DMS53 treated with DMSO at 0.1 percent for 48 hours (cell line): ENCODE measurements around the gene OLFM1.
"Not testable (repeated sequence)": the region's sequence is repeated elsewhere in the genome, so short reads cannot be mapped to it uniquely, and the experiment has no call there.

Experiments
- DNase-seq: peaks from one replicate; lab custom pipeline; 2025; ENCODE audit not compliant: unreplicated experiment; lab: John Stamatoyannopoulos, UW

OLFM1 gene

GRCh38 chr9:135105938-135106491 is 18.5 kb downstream of the OLFM1 start:
- no peak for DNase-seq

GRCh38 chr9:135106551-135107270 is 19.2 kb downstream of the OLFM1 start:
- DNase-seq: no peak

- DNase-seq: no peak
Observed at GRCh38 chr9:135107581-135108235, 20.2 kb downstream of the OLFM1 start.

GRCh38 chr9:135108831-135109510 is 21.5 kb downstream of the OLFM1 start:
- no peak for DNase-seq

GRCh38 chr9:135109650-135110049 is 22.2 kb downstream of the OLFM1 start:
- DNase-seq: no peak

- DNase-seq: no peak
Observed at GRCh38 chr9:135110416-135110815, 22.9 kb downstream of the OLFM1 start.

- not testable (repeated sequence) for DNase-seq
Observed at GRCh38 chr9:135111600-135111999, 24.1 kb downstream of the OLFM1 start.

DNA sequence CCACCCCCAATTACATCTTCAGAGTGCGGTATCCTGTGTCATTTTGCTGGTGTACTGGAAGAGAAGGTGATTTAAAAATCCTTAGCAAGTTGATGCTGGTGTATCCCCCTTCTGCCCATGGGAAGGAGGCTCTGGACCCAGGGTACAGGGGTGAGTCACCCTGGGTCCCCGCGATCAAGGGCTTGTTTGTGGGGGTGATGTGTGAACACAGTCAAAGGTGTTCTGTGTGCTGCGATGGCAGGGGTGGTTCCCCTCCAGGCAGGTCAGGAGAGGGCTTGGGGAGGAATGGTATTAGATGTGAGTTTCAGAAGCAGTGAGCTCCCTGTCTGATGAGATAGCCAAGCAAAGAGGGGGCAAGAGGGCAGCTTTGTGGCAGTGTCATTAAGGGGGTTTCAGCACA is 28.9 kb downstream of the OLFM1 start:
- DNase-seq: no peak

GRCh38 chr9:135116881-135117280 is 29.4 kb downstream of the OLFM1 start:
- DNase-seq: no peak

GRCh38 chr9:135117281-135117680 is 29.8 kb downstream of the OLFM1 start:
- DNase-seq: no peak

- DNase-seq: no peak
Observed at GRCh38 chr9:135119496-135120064, 32.1 kb downstream of the OLFM1 start.

GRCh38 chr9:135120249-135120648 is 32.8 kb downstream of the OLFM1 start:
- DNase-seq: no peak

- DNase-seq: no peak
Observed at GRCh38 chr9:135122316-135122715, 34.8 kb downstream of the OLFM1 start.

DNA sequence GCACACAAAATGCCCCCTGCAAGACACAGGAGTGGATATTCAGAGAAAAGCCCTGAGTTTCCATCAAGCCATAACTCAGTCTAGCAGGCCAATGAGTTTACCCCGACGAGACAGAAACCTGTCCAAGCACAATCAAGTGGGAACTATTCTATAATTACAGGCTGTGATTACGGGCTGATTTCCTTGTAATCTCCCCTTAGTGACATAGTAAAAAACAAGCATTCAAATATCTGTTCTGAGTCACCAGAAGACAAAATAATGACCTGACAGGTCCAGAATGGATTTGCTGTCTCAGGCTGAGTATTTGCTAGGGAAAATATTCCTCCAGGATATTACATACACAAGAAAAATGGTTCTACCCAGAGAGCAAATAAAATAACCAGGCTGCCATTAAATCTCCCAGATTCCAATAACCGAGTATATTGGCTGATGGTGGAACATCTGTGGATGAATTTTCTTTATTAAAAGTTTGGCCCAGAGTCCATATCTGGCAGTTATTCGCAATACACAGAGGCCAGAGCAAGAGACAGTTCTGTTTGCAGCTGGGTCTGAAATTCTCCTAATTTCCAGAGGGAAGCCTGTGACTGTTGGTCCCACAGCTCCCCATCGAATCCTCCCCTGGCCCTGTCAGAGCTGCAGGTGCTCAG is 35.8 kb downstream of the OLFM1 start:
- no peak for DNase-seq

DNA sequence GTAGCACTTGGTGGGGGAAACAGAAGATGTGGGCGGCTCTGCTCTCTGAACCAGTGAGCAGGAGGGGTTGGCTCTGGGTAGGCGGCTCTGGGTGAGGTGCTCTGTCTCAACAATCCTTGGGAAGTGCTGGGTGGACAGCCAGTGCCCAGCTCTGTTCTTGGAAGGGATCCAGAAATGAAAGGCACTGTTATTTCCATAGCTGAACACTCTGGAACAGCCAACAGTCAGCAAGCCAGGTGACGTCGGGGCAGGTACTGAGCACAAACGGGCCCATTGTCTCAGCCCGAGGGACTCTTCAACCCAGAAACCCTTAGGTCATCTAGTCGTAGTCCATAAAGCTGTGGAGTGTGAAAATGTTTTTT is 36.3 kb downstream of the OLFM1 start:
- DNase-seq: no peak

DNA sequence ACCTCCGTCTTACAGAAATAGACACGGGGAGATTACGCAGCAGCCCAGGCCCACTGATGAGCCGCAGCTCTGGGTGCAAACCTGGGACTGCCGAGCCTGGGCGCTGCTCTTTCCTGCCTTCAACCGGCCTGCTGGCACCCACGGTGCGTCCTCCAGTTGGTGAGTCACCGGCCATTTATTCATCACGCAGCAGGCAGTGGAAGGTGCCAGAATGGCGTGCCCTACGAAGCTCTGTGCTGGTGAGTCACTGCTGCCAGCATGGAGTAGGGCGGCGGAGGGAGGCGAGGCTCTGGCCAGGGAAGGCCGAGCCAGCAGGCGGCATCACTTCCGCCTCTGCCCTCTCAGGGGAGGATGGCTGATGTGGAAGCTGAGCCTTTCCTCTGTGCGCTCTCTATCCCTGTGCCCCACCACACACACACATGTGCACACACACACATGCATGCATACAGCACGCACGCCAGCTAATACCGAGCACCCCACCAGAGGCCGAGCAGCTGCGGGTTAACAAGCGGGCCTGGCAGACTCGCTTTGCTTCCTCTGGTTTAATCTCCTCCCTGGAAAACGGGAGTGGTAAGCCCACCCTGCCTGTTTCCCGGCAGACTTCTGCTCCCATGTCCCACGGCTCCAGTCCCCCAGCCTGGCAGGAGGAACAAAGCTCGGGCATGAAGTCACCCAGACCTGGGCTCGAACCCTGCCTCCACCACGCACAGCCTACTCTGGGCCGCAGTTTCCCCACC is 39.2 kb downstream of the OLFM1 start:
- no peak for DNase-seq

- DNase-seq: no peak
Observed at GRCh38 chr9:135127718-135128670, 40.5 kb downstream of the OLFM1 start.

- no peak for DNase-seq
Observed at GRCh38 chr9:135129137-135129695, 41.7 kb downstream of the OLFM1 start.
